IMR-90 (cell line): ENCODE results near the gene AKT3. TPM values are rescaled to one million over a fixed set of nuclear protein-coding genes. Genes with fewer than 3 reads are reported as not detected.
"Not testable (repeated sequence)": the region's sequence is repeated elsewhere in the genome, so short reads cannot be mapped to it uniquely, and the experiment has no call there.

Experiments
- ATAC-seq: fragments of 200-7000 bp; cut with Tn5 transposase; 2 replicates; pipeline ENCODE4 v1.9.1; 2020; ENCODE audit warnings: low read depth, mild to moderate bottlenecking, moderate library complexity
- BruUV-seq: library from RNA; stranded (reverse); fragments of 400-500 nt; replicated peaks from 2 replicates; lab custom pipeline; 2021; lab: Mats Ljungman, UMichigan
- CTCF ChIA-PET: fragments of 300-600 bp; formaldehyde crosslinking; extraction: SDS; loops from one replicate; lab custom pipeline; 2021; ENCODE audit warnings: antibody characterized with exemption; lab: Yijun Ruan, JAX
- POLR2A ChIA-PET: fragments of 300-600 bp; sonication (Branson Sonifier 250); formaldehyde crosslinking; loops from one replicate; lab custom pipeline; 2022; ENCODE audit warnings: antibody characterized with exemption; ENCODE audit not compliant: unreplicated experiment; lab: Charles Lee
- DNase-seq: peaks from one replicate; pipeline ENCODE4 v3.0.0; 2013
- H2AFZ ChIP-seq: replicated peaks from 2 replicates; pipeline ENCODE3; 2013; ENCODE audit warnings: low read length, mild to moderate bottlenecking; ENCODE audit not compliant: poor library complexity
- H2AK5ac ChIP-seq: 2 replicates; pipeline ENCODE4 v1.6.1; 2013; ENCODE audit warnings: low read depth, low read length, inconsistent platforms
- H2AK9ac ChIP-seq: replicated peaks from 2 replicates; pipeline ENCODE3; 2013; ENCODE audit warnings: mild to moderate bottlenecking, low read depth, low read length, moderate library complexity; ENCODE audit not compliant: poor library complexity
- H2BK120ac ChIP-seq: 2 replicates; pipeline ENCODE4 v1.6.1; 2013; ENCODE audit warnings: low read depth, low read length, inconsistent platforms
- H2BK15ac ChIP-seq: 3 replicates; pipeline ENCODE4 v1.6.1; 2013; ENCODE audit warnings: low read depth, low read length, inconsistent platforms
- H2BK20ac ChIP-seq: 2 replicates; pipeline ENCODE4 v1.6.1; 2013; ENCODE audit warnings: low read depth, mild to moderate bottlenecking, inconsistent platforms, low read length, moderate library complexity
- H2BK5ac ChIP-seq: 2 replicates; pipeline ENCODE4 v1.6.1; 2013; ENCODE audit warnings: mild to moderate bottlenecking, low read depth, low read length, inconsistent platforms; ENCODE audit not compliant: poor library complexity, severe bottlenecking
- H3K14ac ChIP-seq: replicated peaks from 2 replicates; pipeline ENCODE4 v1.6.1; 2013; ENCODE audit warnings: low read depth, low read length, inconsistent platforms
- H3K18ac ChIP-seq: 2 replicates; pipeline ENCODE4 v1.6.1; 2013; ENCODE audit warnings: low read depth, low read length, control low read depth
- H3K23ac ChIP-seq: 2 replicates; pipeline ENCODE4 v1.6.1; 2013; ENCODE audit warnings: low read depth, low read length, inconsistent platforms
- H3K27ac ChIP-seq: 2 replicates; pipeline ENCODE4 v1.5.1; 2013; ENCODE audit warnings: mild to moderate bottlenecking, control low read depth, low read length; ENCODE audit not compliant: insufficient read depth
- H3K27me3 ChIP-seq: 2 replicates; pipeline ENCODE4 v1.6.1; 2013; ENCODE audit warnings: low read length; ENCODE audit not compliant: control insufficient read depth, insufficient read depth
- H3K36me3 ChIP-seq: 2 replicates; pipeline ENCODE4 v1.6.1; 2013; ENCODE audit warnings: low read length, mixed read lengths; ENCODE audit not compliant: control insufficient read depth, insufficient read depth
- H3K4ac ChIP-seq: 2 replicates; pipeline ENCODE4 v1.6.1; 2013; ENCODE audit warnings: low read depth, low read length, inconsistent platforms
- H3K4me1 ChIP-seq: 2 replicates; pipeline ENCODE4 v1.6.1; 2013; ENCODE audit warnings: low read length, mixed read lengths; ENCODE audit not compliant: control insufficient read depth, insufficient read depth
- H3K4me2 ChIP-seq: 2 replicates; pipeline ENCODE4 v1.6.1; 2013; ENCODE audit warnings: low read depth, mild to moderate bottlenecking, control low read depth, low read length, moderate library complexity
- H3K4me3 ChIP-seq: 2 replicates; pipeline ENCODE4 v1.5.1; 2013; ENCODE audit warnings: low read depth, mild to moderate bottlenecking, control low read depth, low read length, moderate library complexity; ENCODE audit not compliant: insufficient read depth
- H3K56ac ChIP-seq: 2 replicates; pipeline ENCODE4 v1.6.1; 2013; ENCODE audit warnings: low read length, inconsistent platforms; ENCODE audit not compliant: insufficient read depth; ENCODE audit errors: extremely low read depth
- H3K79me1 ChIP-seq, 2 experiments: 2 replicates each; pipeline ENCODE4 v1.6.1; 2013; ENCODE audit warnings: low read length in 2 of 2, inconsistent platforms in 1 of 2, low read depth in 1 of 2
- H3K9ac ChIP-seq: 2 replicates; pipeline ENCODE4 v1.6.1; 2013; ENCODE audit warnings: low read depth, low read length, control low read depth
- H3K9me1 ChIP-seq: 2 replicates; pipeline ENCODE4 v1.6.1; 2013; ENCODE audit warnings: low read length, inconsistent platforms; ENCODE audit not compliant: insufficient read depth
- H3K9me3 ChIP-seq: 2 replicates; pipeline ENCODE4 v1.6.1; 2013; ENCODE audit warnings: low read length; ENCODE audit not compliant: control insufficient read depth, insufficient read depth
- H4K20me1 ChIP-seq: 2 replicates; pipeline ENCODE4 v1.6.1; 2013; ENCODE audit warnings: low read length, inconsistent platforms; ENCODE audit not compliant: insufficient read depth
- H4K5ac ChIP-seq: 2 replicates; pipeline ENCODE4 v1.6.1; 2013; ENCODE audit warnings: mild to moderate bottlenecking, low read depth, low read length, control low read depth
- H4K8ac ChIP-seq, 2 experiments: 2 replicates each; pipeline ENCODE4 v1.6.1; 2013; ENCODE audit warnings: low read depth in 2 of 2, low read length in 2 of 2, control low read depth in 1 of 2, inconsistent platforms in 1 of 2
- H4K91ac ChIP-seq: 2 replicates; pipeline ENCODE4 v1.6.1; 2013; ENCODE audit warnings: low read depth, low read length, inconsistent platforms; ENCODE audit not compliant: insufficient read depth
- CEBPB ChIP-seq: IDR thresholded peaks from 2 replicates; pipeline ENCODE4 v1.6.1; 2012; ENCODE audit warnings: low read depth, low read length, improper control_type of control experiment
- CTCF ChIP-seq: conservative IDR thresholded peaks from 2 replicates; pipeline ENCODE4 v1.5.1; 2012; ENCODE audit warnings: mild to moderate bottlenecking, low read depth, low read length, improper control_type of control experiment
- ELK1 ChIP-seq: fragments of 150-350 bp; IDR thresholded peaks from 2 replicates; pipeline ENCODE4 v1.6.1; 2016; ENCODE audit warnings: low read depth, mild to moderate bottlenecking, low read length, moderate library complexity, borderline replicate concordance
- MAZ ChIP-seq: IDR thresholded peaks from 2 replicates; pipeline ENCODE4 v1.6.1; 2012; ENCODE audit warnings: low read depth, mild to moderate bottlenecking, low read length, improper control_type of control experiment, moderate library complexity, borderline replicate concordance
- RCOR1 ChIP-seq: IDR thresholded peaks from 2 replicates; pipeline ENCODE4 v1.6.1; 2012; ENCODE audit warnings: mild to moderate bottlenecking, low read length, improper control_type of control experiment; ENCODE audit not compliant: insufficient replicate concordance
- WGBS, 2 experiments: methylation state at CpG; one replicate each; pipeline versions ENCODE4 v1.1.5 to v1.1.7; 2013; ENCODE audit warnings: missing lambda C conversion rate in 2 of 2; ENCODE audit not compliant: insufficient read length in 1 of 2; ENCODE audit errors: extremely low coverage in 2 of 2; 5-methylcytosine and 5-hydroxymethylcytosine counted together
- dilution Hi-C: fragments of 300-500 bp; cut with HindIII; formaldehyde crosslinking; loops from one replicate; pipeline ENCODE4 v1.14.3; 2018; ENCODE audit warnings: low sequenced_read_pairs; ENCODE audit not compliant: unreplicated experiment
- in situ Hi-C: fragments of 300-500 bp; cut with MboI; formaldehyde crosslinking; loops from 3 replicates; pipeline ENCODE4 v1.14.3; 2019; ENCODE audit warnings: low sequenced_read_pairs, inconsistent platforms, mixed read lengths
- intact Hi-C: fragments of 100-400 bp; cut with micrococcal nuclease; formaldehyde crosslinking; loops from 2 replicates; pipeline ENCODE4 v1.10.0; 2022
- polyA plus RNA-seq, 3 experiments: library from polyadenylated mRNA; depleted of rRNA; stranded (reverse); fragments of >200 nt; gene quantifications; 2 replicates each; pipeline ENCODE4 v1.2.3, GENCODE V29; 2012; ENCODE audit warnings: low replicate concordance in 1 of 3
- total RNA-seq: library from RNA; depleted of rRNA; stranded (reverse); fragments of >200 nt; gene quantifications from 2 replicates; pipeline ENCODE4 v1.2.3, GENCODE V29; 2012

AKT3 gene
- total and polyA plus RNA-seq, 2 of the 4 experiments (the other 2 are of a cell fraction), result 15.2 to 19.4 TPM

- H4K91ac ChIP-seq, result no peak overlapping the region
- H4K8ac ChIP-seq, result no peak overlapping the region
- H3K36me3 ChIP-seq, result peaks cover 5% of the 10 kb centered on the region
- ChIA-PET CTCF (no interaction called here), POLR2A (no interaction called here)
- no peak overlapping the region for H3K4me3 ChIP-seq
- H2AK5ac ChIP-seq, result no peak overlapping the region
- no peak overlapping the region for H3K27ac ChIP-seq
- no CpG with 5 or more reads among the region's 1 CpG for WGBS, 2 experiments
- DNase-seq (no peak), ATAC-seq (no peak)
- no peak for TF ChIP-seq CTCF
- TF ChIP-seq RCOR1, result no peak
- no peak for TF ChIP-seq ELK1
- no peak for TF ChIP-seq MAZ
- no peak for TF ChIP-seq CEBPB
- no peak overlapping the region for H3K23ac ChIP-seq
- H2BK120ac ChIP-seq, result no peak overlapping the region
- H2BK20ac ChIP-seq, result no peak overlapping the region
- no peak overlapping the region for H2AK9ac ChIP-seq
- H3K4me1 ChIP-seq, result no peaks in the 10 kb centered on the region
- H2BK5ac ChIP-seq, result no peak overlapping the region
- H3K14ac ChIP-seq, result no peak overlapping the region
- no peak overlapping the region for H3K18ac ChIP-seq
- no peaks in the 10 kb centered on the region for H4K20me1 ChIP-seq
- H3K4me2 ChIP-seq, result no peak overlapping the region
- no peak overlapping the region for H3K9ac ChIP-seq
- H3K79me1 ChIP-seq, result peaks cover 7 to 8% of the 10 kb centered on the region in 2 experiments
- no peak overlapping the region for H2AFZ ChIP-seq
- H3K9me1 ChIP-seq, result peaks cover 3% of the 10 kb centered on the region; the same call in 1 of the 2 replicates
- dilution Hi-C loops (no loop called here), in situ Hi-C loops (no loop called here), intact Hi-C loops (no loop called here)
- H3K56ac ChIP-seq, result no peak overlapping the region
- H2BK15ac ChIP-seq, result no peak overlapping the region
- no TSS peak for BruUV-seq
- H3K9me3 ChIP-seq, result no peaks in the 10 kb centered on the region
- H3K4ac ChIP-seq, result no peak overlapping the region
- H3K27me3 ChIP-seq, result no peaks in the 10 kb centered on the region
- H4K5ac ChIP-seq, result no peak overlapping the region
Measured at GRCh38 chr1:243657793-243658192, 192.2 kb downstream of the AKT3 start.

GRCh38 chr1:243649530-243649929 lies 200.5 kb downstream of the AKT3 start:
- H3K56ac ChIP-seq, H2AK9ac ChIP-seq, DNase-seq, H2BK20ac ChIP-seq, H3K9me1 ChIP-seq, H3K27me3 ChIP-seq, in situ Hi-C loops, H4K8ac ChIP-seq, H2BK5ac ChIP-seq, H3K27ac ChIP-seq, H4K20me1 ChIP-seq, H2BK15ac ChIP-seq, POLR2A ChIA-PET, H3K4ac ChIP-seq, H4K91ac ChIP-seq, H2AK5ac ChIP-seq, BruUV-seq, intact Hi-C loops, dilution Hi-C loops, H3K36me3 ChIP-seq, H3K23ac ChIP-seq, H3K14ac ChIP-seq, H3K79me1 ChIP-seq, H3K4me3 ChIP-seq, H3K18ac ChIP-seq, H3K9ac ChIP-seq, H2BK120ac ChIP-seq, H4K5ac ChIP-seq, H3K9me3 ChIP-seq, H3K4me2 ChIP-seq, ATAC-seq, H2AFZ ChIP-seq, H3K4me1 ChIP-seq, CTCF ChIA-PET: not testable (repeated sequence)
- whole genome bisulfite sequencing, 2 experiments, result no CpG with 5 or more reads among the region's 3 CpGs
